A673 (cell line): ENCODE data around the gene ZNF813. TPM values are rescaled to one million over a fixed set of nuclear protein-coding genes. Genes with fewer than 3 reads are reported as not detected.
A peak's percentile ranks its signal among the peaks of the same experiment; 100 is the strongest.
"Not testable (repeated sequence)": the region's sequence is repeated elsewhere in the genome, so short reads cannot be mapped to it uniquely, and the experiment has no call there.

Experiments
- BruUV-seq: library from RNA; stranded (reverse); fragments of 400-500 nt; replicated peaks from 2 replicates; lab custom pipeline; 2021; lab: Mats Ljungman, UMichigan
- CTCF ChIA-PET: fragments of 300-600 bp; sonication (Branson Sonifier 250); formaldehyde crosslinking; loops from one replicate; lab custom pipeline; 2022; ENCODE audit warnings: antibody characterized with exemption; lab: Charles Lee
- POLR2A ChIA-PET: fragments of 300-600 bp; sonication (Branson Sonifier 250); formaldehyde crosslinking; loops from one replicate; lab custom pipeline; 2022; ENCODE audit warnings: antibody characterized with exemption; ENCODE audit not compliant: low non-redundant PET; lab: Charles Lee
- DNase-seq: peaks from one replicate; pipeline ENCODE4 v3.0.0-alpha.2; 2015; ENCODE audit warnings: low spot score
- H3K27ac ChIP-seq: fragments of 200-600 bp; sonication (generic); 2 replicates; pipeline ENCODE4 v1.5.1; 2016; ENCODE audit warnings: mixed run types, low read depth, mild to moderate bottlenecking, mixed read lengths, antibody characterized with exemption, low read length; ENCODE audit not compliant: poor library complexity, severe bottlenecking
- H3K27me3 ChIP-seq: fragments of 200-600 bp; sonication (generic); replicated peaks from 2 replicates; pipeline ENCODE4 v1.6.1; 2017; ENCODE audit warnings: mixed run types, low read depth, mild to moderate bottlenecking, mixed read lengths, antibody characterized with exemption, low read length; ENCODE audit not compliant: insufficient read depth, poor library complexity
- H3K36me3 ChIP-seq: fragments of 200-600 bp; sonication (generic); 2 replicates; pipeline ENCODE4 v1.6.1; 2016; ENCODE audit warnings: mixed run types, mild to moderate bottlenecking, mixed read lengths, antibody characterized with exemption, low read length; ENCODE audit not compliant: insufficient read depth, poor library complexity, severe bottlenecking
- H3K4me1 ChIP-seq: fragments of 200-600 bp; sonication (generic); 2 replicates; pipeline ENCODE4 v1.6.1; 2017; ENCODE audit warnings: mixed run types, mild to moderate bottlenecking, mixed read lengths, antibody characterized with exemption, low read length; ENCODE audit not compliant: insufficient read depth, poor library complexity, severe bottlenecking
- H3K4me3 ChIP-seq: fragments of 200-600 bp; sonication (generic); 2 replicates; pipeline ENCODE4 v1.5.1; 2016; ENCODE audit warnings: low read depth, mixed run types, mild to moderate bottlenecking, mixed read lengths, low read length; ENCODE audit not compliant: poor library complexity, severe bottlenecking
- H3K9me3 ChIP-seq: fragments of 200-600 bp; sonication (generic); 2 replicates; pipeline ENCODE4 v1.6.1; 2016; ENCODE audit warnings: mixed run types, low read depth, mild to moderate bottlenecking, mixed read lengths, antibody characterized with exemption, low read length; ENCODE audit not compliant: poor library complexity, severe bottlenecking
- CTCF ChIP-seq: fragments of 300-800, 200-600 bp; sonication (generic); conservative IDR thresholded peaks from 2 replicates; pipeline ENCODE4 v1.5.1; 2017; ENCODE audit warnings: low read depth, mild to moderate bottlenecking, antibody characterized with exemption, low read length, moderate library complexity, mixed read lengths
- EZH2 ChIP-seq: fragments of 200-600 bp; sonication (generic); IDR thresholded peaks from 2 replicates; pipeline ENCODE4 v1.6.1; 2017; ENCODE audit warnings: borderline replicate concordance, low read depth, mild to moderate bottlenecking, mixed read lengths, antibody characterized with exemption, low read length; ENCODE audit not compliant: poor library complexity, severe bottlenecking
- intact Hi-C: fragments of 100-400 bp; cut with micrococcal nuclease; formaldehyde crosslinking; loops from one replicate; pipeline ENCODE4 v1.10.0; 2022; ENCODE audit not compliant: unreplicated experiment
- total RNA-seq: library from RNA; stranded (reverse); gene quantifications from 2 replicates; pipeline ENCODE4 v1.2.3, GENCODE V29; 2021

ZNF813 gene
- total RNA-seq, 1 experiment from 2014 or later, result 5.6 TPM

- BruUV-seq, H3K4me1 ChIP-seq, H3K4me3 ChIP-seq, intact Hi-C loops, H3K27ac ChIP-seq, POLR2A ChIA-PET, H3K36me3 ChIP-seq, H3K9me3 ChIP-seq, H3K27me3 ChIP-seq, CTCF ChIA-PET, DNase-seq: not testable (repeated sequence)
- TF ChIP-seq CTCF, result peak; percentile 39; the same call in 1 of the 2 replicates
Measured at GRCh38 chr19:53503671-53504364, 36.3 kb downstream of the ZNF813 start.

DNA sequence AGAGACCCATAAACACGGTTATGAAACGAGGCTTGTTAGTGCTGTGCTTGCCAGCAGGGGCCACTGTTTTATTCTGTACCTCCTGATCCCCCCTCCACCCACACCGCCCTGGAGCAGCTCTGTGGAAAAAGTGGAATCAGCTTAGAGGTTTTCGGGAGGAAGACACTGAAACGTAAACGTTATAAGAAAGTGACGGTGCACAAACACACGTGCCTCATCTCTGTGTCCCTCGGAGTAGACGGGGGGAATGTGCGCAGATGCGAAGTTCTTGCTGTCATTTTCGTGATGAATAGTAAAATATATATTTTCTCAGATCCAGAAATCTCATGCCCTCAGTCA is 36.8 kb downstream of the ZNF813 start:
- intact Hi-C loops, result not testable (repeated sequence)
- TF ChIP-seq CTCF, result 0 out of 2 replicates have a peak, but pooled peaks have one; percentile 2

DNA sequence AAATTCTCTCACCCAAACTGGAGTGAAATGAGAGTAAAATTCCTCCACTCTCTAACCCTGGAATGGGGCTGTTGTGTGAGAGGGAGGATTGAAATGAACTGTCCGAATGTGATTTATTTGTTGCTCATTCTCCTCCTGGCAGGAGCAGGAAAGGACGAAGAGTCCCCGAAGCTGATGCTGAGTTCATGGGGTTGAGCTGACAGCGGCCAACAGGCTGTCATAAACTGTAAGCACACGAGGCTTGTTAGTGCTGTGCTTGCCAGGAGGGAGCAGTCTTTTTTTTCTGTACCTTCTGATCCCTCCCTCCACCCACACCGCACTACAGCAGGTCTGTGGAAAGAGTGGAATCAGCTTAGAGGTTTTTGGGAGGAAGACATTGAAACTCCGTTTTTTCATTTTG is 37.4 kb downstream of the ZNF813 start:
- ChIA-PET POLR2A (no interaction called here), CTCF (no interaction called here)
- BruUV-seq, result no TSS peak
- DNase-seq, result no peak
- intact Hi-C loops, result no loop called here
- no peak overlapping the region for H3K27ac ChIP-seq
- H3K4me1 ChIP-seq, result no peaks in the 10 kb centered on the region
- no peaks in the 10 kb centered on the region for H3K9me3 ChIP-seq
- H3K36me3 ChIP-seq, result no peaks in the 10 kb centered on the region
- H3K27me3 ChIP-seq, result peaks cover 4% of the 10 kb centered on the region
- no peak overlapping the region for H3K4me3 ChIP-seq
- TF ChIP-seq CTCF (no peak), EZH2 (no peak)

More for the DNA sequence above, 36.8 kb downstream of the ZNF813 start:
- BruUV-seq, H3K4me3 ChIP-seq, CTCF ChIA-PET, H3K4me1 ChIP-seq, POLR2A ChIA-PET, H3K27ac ChIP-seq, H3K36me3 ChIP-seq, H3K9me3 ChIP-seq, H3K27me3 ChIP-seq: not testable (repeated sequence)
- DNase-seq, result peak; percentile 28
